ENCODE measurements around the gene PTK6.

DNA sequence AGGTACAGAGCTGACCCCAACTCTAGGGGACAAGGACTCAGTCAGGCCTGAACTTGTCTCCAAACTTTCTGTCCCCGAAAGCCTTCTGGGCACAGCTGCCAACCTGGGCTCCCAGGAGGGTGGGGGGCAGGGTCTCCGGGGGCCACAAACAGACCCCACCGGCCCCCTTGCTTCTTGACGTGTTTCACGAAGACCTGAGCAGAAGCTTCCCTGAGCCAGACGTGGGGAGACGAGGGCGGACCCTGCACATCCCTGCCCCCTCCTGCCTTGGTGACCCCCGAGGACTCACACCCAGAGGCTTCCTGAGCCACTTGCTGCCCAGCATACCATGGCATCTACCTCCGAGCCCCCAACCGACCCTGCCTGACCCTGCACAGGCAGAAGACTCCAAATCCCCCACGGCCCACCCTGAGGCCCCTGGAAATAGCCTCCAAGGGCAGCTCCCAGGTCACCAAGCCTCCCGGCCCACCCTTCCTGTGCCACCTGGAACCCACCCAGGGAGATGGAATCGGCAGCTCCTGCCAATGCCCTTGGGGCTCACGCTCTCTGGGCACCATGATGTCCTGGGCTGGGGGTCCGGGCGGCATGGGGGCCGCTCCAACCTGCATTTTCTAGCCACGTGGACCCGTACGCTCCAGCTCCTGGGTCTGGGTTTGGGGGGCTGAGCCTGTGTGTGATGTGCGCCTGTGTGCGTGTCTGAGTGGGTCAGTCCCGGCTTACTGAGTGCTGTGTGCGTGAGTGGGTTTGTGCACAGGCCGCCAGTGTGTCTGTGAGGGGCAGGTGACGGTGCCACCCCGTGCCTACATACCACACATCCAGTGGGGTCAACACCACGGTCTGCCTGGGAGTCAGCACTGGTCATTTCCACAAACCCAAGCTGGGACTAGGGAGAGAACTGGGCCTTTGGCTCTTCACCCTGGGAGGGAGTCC, 2.5 kb upstream of the PTK6 start:
- TF ChIP-seq POLR2A (IDR thresholded peaks at IDR 0.05; ENCODE audit: low read depth) (no peak), CTCF (IDR thresholded peaks at IDR 0.05) (no peak)
